GM21576 (cell line): Measurements from ENCODE around the gene EHBP1L1.
A peak's percentile ranks its signal among the peaks of the same experiment; 100 is the strongest.

Source experiments
- ATAC-seq: cut with Tn5 transposase; IDR thresholded peaks from one replicate; pipeline ENCODE4 v1.9.1; 2021; ENCODE audit warnings: mild to moderate bottlenecking, moderate library complexity; ENCODE audit not compliant: unreplicated experiment

The EHBP1L1 gene

GRCh38 chr11:65546217-65546958, 29.5 kb upstream of the EHBP1L1 start:
- ATAC-seq: peak; percentile 66

- ATAC-seq: no peak
Measured at GRCh38 chr11:65547446-65548125, 28.3 kb upstream of the EHBP1L1 start.

GRCh38 chr11:65548395-65548794, 27.5 kb upstream of the EHBP1L1 start:
- ATAC-seq: no peak

GRCh38 chr11:65549096-65549495, 26.8 kb upstream of the EHBP1L1 start:
- ATAC-seq: no peak

GRCh38 chr11:65551572-65552387, 24.1 kb upstream of the EHBP1L1 start:
- no peak for ATAC-seq

- ATAC-seq: no peak
Measured at GRCh38 chr11:65552388-65552951, 23.4 kb upstream of the EHBP1L1 start.

- ATAC-seq: no peak
Measured at GRCh38 chr11:65553301-65554001, 22.4 kb upstream of the EHBP1L1 start.

- ATAC-seq: no peak
Measured at GRCh38 chr11:65554057-65554818, 21.6 kb upstream of the EHBP1L1 start.

GRCh38 chr11:65554842-65555430, 20.9 kb upstream of the EHBP1L1 start:
- no peak for ATAC-seq

GRCh38 chr11:65555693-65556231, 20.1 kb upstream of the EHBP1L1 start:
- no peak for ATAC-seq

- ATAC-seq: no peak
Measured at GRCh38 chr11:65556470-65557279, 19.2 kb upstream of the EHBP1L1 start.

GRCh38 chr11:65557280-65558001, 18.4 kb upstream of the EHBP1L1 start:
- no peak for ATAC-seq

GRCh38 chr11:65558002-65558929, 17.6 kb upstream of the EHBP1L1 start, which contains the start of gene LTBP3:
Gene LTBP3 (minus strand): TSS chr11:65558359. CDS start chr11:65557959, 400 bp downstream.
- ATAC-seq: no peak

- ATAC-seq: no peak
Measured at GRCh38 chr11:65558930-65559509, 16.8 kb upstream of the EHBP1L1 start.

GRCh38 chr11:65559535-65559934, 16.3 kb upstream of the EHBP1L1 start:
- no peak for ATAC-seq

GRCh38 chr11:65559951-65560537, 15.8 kb upstream of the EHBP1L1 start:
- ATAC-seq: no peak
